DND-41 (cell line): ENCODE results near the gene AMACR.

Experiments used
- CTCF ChIP-seq: IDR thresholded peaks from 2 replicates; pipeline ENCODE4 v1.5.1; 2012; ENCODE audit warnings: borderline replicate concordance, low read length, moderate library complexity, mild to moderate bottlenecking; ENCODE audit not compliant: poor library complexity, severe bottlenecking; ENCODE audit errors: extremely low read depth
- EZH2 ChIP-seq: IDR thresholded peaks from 3 replicates; pipeline ENCODE4 v1.6.1; 2012; ENCODE audit warnings: borderline replicate concordance, low read depth, mild to moderate bottlenecking, moderate library complexity, low read length, inconsistent platforms; ENCODE audit not compliant: severe bottlenecking

GRCh38 chr5:34038390-34038789 lies 30.5 kb upstream of the AMACR start:
- TF ChIP-seq CTCF = no peak
- no peak for TF ChIP-seq EZH2
